ENCODE data around the gene MRPL36. TPM values are rescaled to one million over a fixed set of nuclear protein-coding genes. Genes with fewer than 3 reads are reported as not detected.

The MRPL36 gene
- total RNA-seq, 1 donor from 2014 or later, result 51.6 TPM

- H3K27me3 ChIP-seq (ENCODE audit: control insufficient read depth, insufficient read depth, low read length), result peaks cover 37% of the 10 kb centered on the region
- no peak for DNase-seq (ENCODE audit: low read depth)
- H3K36me3 ChIP-seq (ENCODE audit: control insufficient read depth, insufficient read depth, low read length), result no peaks in the 10 kb centered on the region
- TF ChIP-seq CTCF (IDR thresholded peaks at IDR 0.05; ENCODE audit: insufficient read depth, low read length, poor library complexity, severe bottlenecking), result no peak
- no peak overlapping the region for H3K4me3 ChIP-seq (ENCODE audit: low read depth, low read length)
These were observed 37.5 kb upstream of the MRPL36 start for GRCh38 chr5:1836891-1837880.

DNA sequence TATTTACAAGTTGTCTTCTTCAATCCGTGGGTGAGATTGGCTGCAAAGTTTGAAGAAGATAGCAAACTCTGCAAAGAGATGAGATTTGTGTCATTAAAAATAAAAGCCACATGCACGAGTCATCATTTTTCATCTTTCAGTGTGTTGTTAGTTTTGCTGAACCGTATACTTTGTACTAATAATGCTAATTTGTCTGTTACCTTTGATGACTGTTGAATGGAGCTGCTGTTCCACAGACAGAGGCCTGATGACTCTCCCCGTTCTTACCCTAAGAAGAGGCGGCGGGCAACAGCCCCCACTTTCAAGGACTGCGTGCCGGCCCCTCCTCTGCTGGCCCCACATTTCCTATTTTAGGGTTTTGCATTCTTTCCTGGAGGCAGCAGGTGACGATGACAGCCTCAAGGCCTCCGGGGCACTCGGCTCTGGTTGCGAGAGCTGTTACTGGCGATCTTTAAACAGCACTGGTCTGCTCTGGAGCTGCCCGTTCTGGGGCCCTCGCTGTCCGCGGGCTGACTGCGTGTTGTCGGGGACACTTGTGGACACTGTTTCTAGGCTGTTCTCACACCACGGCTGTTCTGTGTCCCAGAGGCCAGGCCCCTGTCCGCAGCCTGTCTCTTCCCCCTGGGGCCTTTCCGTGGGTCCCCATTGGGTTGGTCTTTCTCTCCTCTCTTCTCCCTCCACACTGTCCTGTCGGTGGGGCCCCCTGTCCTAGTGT lies 36.7 kb upstream of the MRPL36 start:
- H3K27me3 ChIP-seq (ENCODE audit: control insufficient read depth, insufficient read depth, low read length), result peaks cover 40% of the 10 kb centered on the region
- no peaks in the 10 kb centered on the region for H3K36me3 ChIP-seq (ENCODE audit: control insufficient read depth, insufficient read depth, low read length)
- no peak for TF ChIP-seq CTCF (IDR thresholded peaks at IDR 0.05; ENCODE audit: insufficient read depth, low read length, poor library complexity, severe bottlenecking)
- no peak overlapping the region for H3K4me3 ChIP-seq (ENCODE audit: low read depth, low read length)
- DNase-seq (ENCODE audit: low read depth), result no peak

DNA sequence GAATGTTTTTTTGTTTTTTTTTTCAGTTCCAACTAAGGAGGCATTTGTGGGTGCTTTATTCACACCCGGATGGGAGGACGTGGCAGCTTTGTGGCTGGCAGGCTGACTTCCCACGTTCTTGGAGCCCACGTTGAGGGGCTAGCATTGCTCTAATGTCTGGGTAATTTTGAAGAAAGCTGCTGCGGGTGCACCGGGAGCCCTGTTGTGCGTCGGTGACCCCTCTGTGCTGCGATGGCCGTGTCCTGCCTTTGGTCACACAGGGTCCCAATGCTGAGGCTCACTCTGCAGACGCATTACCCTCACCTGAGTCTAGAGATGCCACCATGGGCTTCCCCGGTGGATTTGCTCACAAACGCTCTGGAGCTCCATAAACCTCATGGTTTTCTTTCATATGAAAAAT lies 35.8 kb upstream of the MRPL36 start:
- no peak for TF ChIP-seq CTCF (IDR thresholded peaks at IDR 0.05; ENCODE audit: insufficient read depth, low read length, poor library complexity, severe bottlenecking)
- no peak overlapping the region for H3K4me3 ChIP-seq (ENCODE audit: low read depth, low read length)
- H3K27me3 ChIP-seq (ENCODE audit: control insufficient read depth, insufficient read depth, low read length), result peaks cover 32% of the 10 kb centered on the region
- no peak for DNase-seq (ENCODE audit: low read depth)
- no peaks in the 10 kb centered on the region for H3K36me3 ChIP-seq (ENCODE audit: control insufficient read depth, insufficient read depth, low read length)

- Histone ChIP-seq H3K27me3 (ENCODE audit: control insufficient read depth, insufficient read depth, low read length) (peaks cover 27% of the 10 kb centered on the region), H3K36me3 (ENCODE audit: control insufficient read depth, insufficient read depth, low read length) (no peaks in the 10 kb centered on the region)
- no peak for TF ChIP-seq CTCF (IDR thresholded peaks at IDR 0.05; ENCODE audit: insufficient read depth, low read length, poor library complexity, severe bottlenecking)
These were observed 35.2 kb upstream of the MRPL36 start for GRCh38 chr5:1834721-1835429.

GRCh38 chr5:1834022-1834551 lies 34.5 kb upstream of the MRPL36 start:
- no peak overlapping the region for H3K4me3 ChIP-seq (ENCODE audit: low read depth, low read length)
- no peak for TF ChIP-seq CTCF (IDR thresholded peaks at IDR 0.05; ENCODE audit: insufficient read depth, low read length, poor library complexity, severe bottlenecking)
- H3K27me3 ChIP-seq (ENCODE audit: control insufficient read depth, insufficient read depth, low read length), result peaks cover 27% of the 10 kb centered on the region
- H3K36me3 ChIP-seq (ENCODE audit: control insufficient read depth, insufficient read depth, low read length), result no peaks in the 10 kb centered on the region
- no peak for DNase-seq (ENCODE audit: low read depth)

More at GRCh38 chr5:1834721-1835429, 35.2 kb upstream of the MRPL36 start:
- H3K4me3 ChIP-seq (ENCODE audit: low read depth, low read length), result no peak overlapping the region
- no peak for DNase-seq (ENCODE audit: low read depth)

Measured in kidney epithelial cell (primary cell).